HG02884 (cell line): ENCODE results near the gene SEMA6B.
"Not testable (repeated sequence)": the region's sequence is repeated elsewhere in the genome, so short reads cannot be mapped to it uniquely, and the experiment has no call there.

Experiments used
- ATAC-seq: cut with Tn5 transposase; IDR thresholded peaks from one replicate; pipeline ENCODE4 v1.9.1; 2021; ENCODE audit warnings: mild to moderate bottlenecking, moderate library complexity; ENCODE audit not compliant: unreplicated experiment

Gene SEMA6B

DNA sequence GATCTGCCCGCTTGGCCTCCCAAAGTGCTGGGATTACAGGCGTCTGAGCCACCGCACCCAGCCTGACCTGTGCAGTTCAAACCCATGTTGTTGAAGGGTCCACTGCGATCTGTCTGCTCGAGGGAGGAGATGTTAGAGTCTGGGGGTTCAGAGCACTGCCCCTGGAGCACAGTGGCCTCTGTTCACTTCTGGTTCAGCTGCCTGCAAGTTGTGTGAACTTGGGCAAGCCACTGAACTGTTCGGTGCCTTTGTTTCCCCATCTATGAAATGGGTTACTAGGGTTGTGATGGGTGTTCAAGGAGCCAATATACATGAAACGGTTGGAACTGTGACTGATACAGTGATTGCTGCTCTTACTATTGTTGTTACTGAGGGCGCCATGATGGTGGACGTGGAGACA, 26.1 kb downstream of the SEMA6B start:
- ATAC-seq = no peak

DNA sequence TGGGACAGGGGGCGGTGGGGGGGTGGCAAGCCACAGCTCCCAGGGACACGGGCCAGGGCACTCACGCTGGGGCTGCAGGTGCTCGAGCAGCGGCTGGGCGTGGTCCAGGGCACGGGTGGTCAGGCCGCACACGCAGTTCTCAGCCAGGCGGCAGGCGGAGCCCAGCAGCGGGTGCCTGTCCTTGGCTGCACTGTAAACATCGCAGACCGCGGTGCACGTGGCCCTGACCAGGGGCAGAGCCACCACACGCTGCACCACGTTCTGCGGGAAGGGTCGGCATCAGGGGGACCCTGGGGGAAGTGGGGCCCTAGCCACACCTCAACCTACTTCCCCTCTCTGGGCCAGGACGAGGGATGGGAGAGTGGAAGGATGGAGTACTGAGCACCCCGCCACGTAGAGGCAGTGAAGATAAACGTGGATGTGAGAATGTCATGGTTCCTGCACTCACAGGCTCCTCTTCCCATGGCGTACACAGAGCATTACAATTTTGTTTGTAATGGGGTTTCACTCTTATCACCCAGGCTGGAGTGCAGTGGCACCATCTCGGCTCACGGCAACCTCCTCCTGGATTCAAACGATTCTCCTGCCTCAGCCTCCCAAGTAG, 27.8 kb downstream of the SEMA6B start:
- ATAC-seq = no peak

DNA sequence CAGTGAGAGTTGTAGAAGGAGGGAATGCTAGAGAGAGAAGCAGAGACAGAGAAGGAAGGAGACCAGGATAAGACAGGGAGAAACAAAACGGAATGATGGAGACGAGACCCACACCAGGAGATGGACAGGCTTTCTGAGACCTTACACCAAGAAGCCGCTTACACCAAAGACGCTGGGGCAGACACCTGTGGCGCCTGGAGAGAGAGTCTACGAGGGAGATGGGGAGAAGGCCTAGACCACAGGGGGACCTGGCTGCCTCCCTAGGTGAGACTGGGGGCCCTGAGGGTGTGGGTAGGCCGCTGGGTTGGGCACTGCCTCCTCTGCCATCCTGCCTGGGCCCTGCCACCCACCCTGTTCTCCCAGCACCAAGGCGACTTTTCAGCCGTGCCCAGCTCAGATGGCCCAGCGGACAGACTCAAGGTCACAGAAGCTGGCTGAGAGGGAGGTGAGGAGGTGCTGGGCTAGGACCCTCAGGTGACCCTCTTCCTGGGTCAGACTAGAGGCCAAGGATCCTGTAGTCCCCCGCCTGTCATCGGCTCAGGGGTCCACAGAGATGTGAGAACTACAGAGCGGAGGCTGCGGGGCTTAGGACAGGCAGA, 29.5 kb downstream of the SEMA6B start:
- ATAC-seq = no peak

DNA sequence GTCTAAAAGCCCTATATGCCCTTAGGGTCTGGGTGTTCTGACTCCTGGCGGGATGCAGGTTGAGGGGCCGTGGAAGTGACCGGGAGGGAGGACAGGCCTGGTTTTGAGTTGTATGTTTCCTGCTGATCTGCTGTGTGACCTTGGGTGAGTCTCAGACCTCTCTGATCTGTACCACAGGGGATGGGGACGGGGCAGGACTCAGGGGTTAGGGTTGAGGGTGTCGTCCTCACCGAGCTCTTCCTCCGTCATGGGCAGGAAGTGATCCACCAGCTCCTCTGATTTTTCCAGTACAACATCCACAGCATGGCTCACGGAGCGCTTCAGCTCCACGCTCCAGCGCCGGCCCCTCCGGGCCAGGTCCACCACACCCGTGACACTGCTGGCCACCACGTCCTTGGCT, 30.6 kb downstream of the SEMA6B start:
- ATAC-seq = no peak

DNA sequence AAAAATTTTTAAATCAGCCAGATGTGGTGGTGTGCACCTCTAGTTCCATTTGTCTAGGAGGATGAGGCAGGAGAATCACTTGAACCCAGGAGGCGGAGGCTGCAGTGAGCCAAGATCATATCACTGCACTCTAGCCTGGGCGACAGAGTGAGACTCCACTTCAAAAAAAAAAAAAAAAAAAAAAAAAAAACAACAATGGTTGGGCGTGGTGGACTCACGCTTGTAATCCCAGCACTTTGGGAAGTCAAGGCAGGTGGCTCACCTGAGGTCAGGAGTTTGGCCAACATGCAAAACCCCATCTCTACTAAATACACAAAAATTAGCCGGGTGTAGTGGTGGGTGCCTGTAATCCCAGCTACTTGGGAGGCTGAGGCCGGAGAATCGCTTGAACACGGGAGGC, 32.1 kb downstream of the SEMA6B start:
- ATAC-seq = not testable (repeated sequence)

DNA sequence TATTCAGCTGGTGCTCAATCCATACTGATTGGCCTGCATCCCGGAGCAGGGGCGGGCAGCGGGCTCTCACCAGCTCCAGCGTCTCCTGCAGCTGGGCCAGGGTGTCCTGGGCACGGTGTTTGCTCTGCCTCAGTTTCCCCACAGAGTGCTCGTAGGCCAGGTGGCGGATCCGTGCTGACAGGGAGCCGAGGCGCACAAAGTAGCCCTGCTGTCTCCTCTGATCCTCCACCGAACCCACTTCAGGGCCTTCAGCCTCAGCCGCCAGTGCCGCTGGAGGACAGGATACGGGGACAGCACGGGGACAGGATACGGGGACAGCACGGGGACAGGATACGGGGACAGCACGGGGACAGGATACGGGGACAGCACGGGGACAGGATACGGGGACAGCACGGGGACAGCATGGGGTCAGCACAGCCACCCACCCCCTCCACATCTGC, 33.9 kb downstream of the SEMA6B start:
- no peak for ATAC-seq

DNA sequence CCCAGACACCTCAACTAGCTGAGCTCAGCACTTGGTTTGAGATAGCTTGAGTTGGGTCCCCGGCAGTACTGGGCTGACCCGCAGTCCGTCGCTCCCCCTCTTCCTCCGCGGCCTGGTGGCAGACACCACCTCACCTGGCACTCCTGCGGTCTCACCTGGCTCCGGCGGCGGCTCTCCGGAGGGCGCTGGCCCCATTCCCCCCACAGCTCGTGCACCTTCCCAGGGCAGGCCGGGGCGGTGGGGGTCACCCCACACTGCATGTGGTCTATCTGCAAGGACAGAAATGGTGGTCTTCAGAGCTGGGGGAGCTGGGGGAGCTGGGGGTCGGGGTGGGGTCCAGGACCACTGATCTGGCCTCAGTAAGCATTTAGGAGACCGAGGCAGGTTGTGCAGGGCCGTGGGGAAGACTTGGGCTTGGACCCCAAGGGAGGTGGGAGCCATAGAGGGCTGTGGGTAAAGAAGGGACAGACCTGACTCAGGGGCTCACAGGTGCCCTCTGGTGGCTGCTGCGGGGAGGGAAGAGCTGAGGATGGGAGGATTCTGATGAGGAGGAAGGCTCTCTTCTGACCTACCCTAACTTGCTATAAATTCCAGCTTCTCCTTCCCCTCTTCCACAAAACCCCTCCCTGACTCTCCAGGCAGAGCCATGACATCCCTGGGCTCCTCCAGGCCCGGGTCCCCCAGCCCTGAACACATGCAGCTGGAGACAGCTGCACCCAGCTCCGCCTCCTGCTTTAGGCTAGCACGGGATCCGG, 34.5 kb downstream of the SEMA6B start:
- no peak for ATAC-seq

DNA sequence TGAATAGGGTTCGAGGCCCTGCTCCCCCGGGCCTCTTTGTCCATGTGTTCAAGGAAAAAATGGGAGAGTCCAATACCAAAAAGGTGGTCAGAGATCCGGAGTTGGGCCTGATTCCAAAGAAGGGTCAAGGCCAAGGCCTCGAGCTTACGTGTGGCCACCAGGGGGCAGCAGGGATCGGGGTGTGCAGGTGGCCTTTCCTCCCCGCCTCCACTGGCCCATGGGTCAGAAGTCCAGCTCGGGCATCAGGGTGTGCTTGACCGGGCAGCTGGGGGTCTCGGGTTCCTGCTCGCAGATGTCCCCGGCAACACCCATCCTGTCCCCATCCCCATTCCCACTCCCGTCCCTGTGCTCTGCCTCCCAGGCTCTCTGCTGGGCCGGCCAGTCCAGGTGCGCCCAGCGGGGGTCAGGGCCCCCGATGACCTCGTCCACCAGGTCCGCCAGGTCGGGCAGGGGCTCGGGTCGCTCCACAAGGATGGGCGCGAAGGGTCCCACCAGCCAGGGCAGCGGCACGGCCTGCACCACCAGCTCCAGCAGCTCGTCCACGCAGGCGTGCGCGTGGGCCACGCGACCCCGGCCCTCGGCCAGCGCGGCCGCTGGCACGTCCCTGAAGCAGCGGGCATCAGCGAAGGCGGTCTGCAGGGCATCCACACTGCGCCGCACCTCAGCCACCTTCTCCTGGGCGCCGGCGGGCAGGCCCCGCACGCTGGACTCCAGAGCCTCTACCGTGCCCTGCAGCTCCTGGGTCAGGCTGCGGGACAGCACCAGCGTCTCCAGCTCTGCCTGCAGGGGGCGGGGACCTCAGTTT, 36.0 kb downstream of the SEMA6B start:
- ATAC-seq = no peak

DNA sequence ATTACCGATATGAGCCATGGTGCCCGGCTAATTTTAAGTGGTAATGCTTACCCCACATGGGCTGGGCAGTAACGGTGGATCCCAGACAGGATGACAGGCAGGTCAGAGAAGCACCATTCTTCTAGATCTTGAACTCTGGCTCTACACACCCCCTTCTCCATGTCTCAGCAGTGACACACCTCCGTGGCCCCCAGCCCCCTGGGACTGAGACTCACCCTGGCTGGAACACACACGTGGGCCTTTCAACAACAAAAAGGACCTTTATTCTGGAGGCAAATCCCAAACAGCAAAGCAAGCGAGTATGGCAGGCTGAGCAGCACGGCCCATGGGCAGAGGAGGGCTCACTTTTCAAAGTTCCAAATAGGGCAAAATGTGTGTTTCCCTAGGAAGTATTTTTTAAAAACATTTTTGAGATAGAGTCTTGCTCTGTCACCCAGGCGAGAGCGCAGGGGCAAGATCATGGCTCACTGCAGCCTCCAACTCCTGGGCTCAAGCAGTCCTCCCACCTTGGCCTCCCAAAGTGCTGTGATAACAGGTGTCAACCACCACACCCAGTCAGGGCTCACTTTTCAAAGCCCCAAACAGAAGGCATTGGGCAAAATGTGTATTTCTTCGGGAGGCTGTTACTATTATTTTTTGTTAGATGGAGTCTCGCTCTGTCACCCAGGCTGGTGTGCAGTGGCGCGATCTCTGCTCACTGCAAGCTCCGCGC, 37.0 kb downstream of the SEMA6B start:
- ATAC-seq = no peak

DNA sequence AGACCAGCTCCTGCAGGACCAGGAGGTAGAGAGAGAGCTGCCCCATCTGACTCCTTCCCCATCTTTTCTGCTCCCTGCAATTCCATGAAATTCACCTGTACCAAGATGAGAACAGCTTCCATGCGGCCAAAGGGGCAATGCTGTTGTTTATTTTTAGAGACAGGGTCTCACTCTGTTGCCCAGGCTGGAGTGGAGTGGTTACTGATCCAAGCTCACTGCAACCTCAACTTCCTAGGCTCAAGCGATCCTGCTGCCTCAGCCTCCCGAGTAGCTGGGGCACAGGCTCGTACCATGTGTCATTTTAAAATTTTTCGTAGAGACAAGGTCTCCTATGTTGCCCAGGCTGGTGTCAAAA, 37.6 kb downstream of the SEMA6B start:
- ATAC-seq = no peak

DNA sequence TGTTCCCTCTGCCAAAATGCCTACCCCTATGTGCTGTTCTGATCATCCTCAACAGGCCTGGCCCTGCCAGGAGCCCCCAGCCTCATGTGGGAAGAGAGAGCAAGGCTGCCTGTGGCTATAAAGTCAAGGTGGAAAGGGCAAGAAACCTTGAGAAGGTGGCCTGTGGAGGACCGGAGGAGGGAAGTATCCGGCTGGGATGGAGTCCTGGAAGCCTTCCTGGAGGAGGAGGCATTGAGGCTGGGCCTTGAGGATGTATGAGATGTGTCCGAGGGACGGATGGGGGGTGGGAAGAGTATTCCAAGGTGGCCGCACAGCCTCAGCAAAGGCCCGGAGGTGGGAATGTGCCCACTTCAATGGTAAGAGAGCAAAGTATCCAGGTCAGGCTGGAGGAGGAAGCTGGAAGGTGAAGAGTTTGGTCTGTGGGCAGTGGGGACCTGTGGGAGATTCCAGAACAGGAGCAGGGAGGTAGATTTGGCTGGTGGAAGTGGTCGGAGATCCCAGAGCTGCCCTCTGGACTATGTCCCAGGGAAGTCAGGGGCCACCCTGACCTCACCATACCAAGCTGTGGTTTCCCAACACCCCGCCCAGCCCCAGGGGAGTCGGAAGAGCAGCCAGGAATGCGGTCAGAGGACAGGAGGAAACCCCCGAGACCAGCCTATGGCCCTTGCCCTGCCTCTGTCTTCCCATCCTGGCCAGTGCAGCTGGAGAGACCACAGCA, 38.2 kb downstream of the SEMA6B start:
- no peak for ATAC-seq

DNA sequence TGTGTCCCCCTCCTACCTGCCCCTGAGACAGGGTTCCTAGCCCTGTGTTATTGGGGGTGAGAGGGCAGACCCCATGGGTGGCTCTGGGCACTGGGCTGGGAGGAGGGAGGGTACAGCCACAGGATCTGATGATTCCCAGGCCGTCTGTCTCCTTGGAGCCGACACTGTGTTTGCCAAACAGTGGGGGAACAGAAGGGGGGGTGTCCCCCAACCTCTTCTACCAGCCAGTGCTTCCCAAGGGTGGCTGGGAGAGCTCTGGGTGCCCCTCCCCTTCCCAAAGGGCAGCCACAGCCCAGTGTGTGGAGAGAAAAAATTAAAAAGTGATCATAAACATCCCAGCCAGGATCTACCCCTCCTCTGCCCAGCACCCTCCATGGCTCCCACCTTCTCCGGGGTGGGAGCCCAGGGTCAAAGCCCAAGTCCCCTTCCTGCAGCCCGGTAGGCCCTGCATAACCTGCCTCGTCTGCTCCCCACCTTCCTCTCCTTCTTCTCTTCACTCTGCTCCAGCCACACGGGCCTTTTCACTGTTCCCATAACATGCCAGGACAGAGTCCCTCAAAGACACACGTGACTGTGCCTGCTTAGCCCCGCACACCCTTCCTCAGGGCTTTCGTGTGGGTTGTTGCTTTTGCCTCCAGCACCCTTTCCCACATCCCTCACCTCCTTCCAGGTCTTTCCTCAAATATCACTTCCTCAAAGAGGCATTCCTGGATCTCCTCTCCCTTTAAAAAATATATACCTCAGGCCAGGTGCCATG, 39.8 kb downstream of the SEMA6B start:
- no peak for ATAC-seq

DNA sequence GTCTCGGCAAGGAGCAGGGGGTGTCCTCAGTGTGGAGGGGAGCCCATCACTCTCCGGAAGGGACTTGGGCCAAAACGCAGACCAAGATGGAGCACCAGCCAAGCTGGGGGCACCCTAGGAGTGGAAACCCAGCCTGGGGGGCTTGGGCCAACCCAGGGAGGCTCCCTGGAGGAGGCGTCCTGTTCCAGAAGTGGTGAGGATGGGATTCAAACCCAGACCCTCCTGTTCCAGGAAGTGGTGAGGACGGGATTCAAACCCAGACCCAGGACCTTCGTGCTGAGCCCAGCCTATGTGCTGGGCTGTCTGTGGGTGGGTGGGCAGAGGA, 40.4 kb downstream of the SEMA6B start:
- no peak for ATAC-seq

DNA sequence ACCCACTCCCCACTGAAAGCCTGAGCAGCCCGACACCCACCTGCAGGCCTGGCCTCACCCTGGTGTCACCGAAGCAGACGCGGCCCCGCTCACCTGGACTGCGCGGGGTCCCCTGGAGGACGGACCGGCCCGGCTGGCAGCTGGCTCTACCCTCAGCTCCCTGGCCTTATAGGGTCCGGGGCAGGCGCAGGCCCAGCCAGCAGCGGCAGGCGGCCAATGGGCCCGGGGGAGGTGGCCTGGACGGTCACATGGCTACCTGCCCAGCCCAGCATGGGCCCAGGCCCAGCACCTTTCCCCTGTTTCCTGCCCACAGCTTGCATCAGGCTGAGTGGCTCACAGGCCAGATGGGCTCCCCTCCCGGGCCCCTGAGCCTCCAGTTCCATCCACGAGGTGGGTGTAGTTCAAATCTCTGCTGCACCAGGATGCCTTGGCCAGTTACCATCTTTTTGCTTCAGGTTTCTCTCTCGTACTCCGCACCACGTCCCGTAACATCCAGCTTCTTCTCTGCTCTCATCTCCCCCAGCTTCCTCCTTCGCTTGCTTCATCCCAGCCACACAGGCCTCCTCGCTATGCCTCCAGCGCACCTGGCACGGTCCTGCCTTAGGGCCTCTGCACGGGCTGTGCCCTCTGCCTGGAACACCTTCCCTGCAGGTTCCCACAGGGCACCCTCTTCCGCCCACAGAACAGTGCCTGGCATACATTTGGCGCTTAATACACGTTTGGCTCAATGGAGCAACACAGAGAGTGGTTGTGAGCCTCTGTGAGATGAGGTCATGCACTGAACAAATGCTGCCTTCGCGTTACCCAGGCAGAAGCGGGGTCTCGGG, 40.9 kb downstream of the SEMA6B start, which contains the start of gene PLIN4:
Gene PLIN4, minus strand, starts transcription at position 142 of the 827 bp plus-strand sequence. CDS start 214 bp downstream, outside the sequence.
- no peak for ATAC-seq

DNA sequence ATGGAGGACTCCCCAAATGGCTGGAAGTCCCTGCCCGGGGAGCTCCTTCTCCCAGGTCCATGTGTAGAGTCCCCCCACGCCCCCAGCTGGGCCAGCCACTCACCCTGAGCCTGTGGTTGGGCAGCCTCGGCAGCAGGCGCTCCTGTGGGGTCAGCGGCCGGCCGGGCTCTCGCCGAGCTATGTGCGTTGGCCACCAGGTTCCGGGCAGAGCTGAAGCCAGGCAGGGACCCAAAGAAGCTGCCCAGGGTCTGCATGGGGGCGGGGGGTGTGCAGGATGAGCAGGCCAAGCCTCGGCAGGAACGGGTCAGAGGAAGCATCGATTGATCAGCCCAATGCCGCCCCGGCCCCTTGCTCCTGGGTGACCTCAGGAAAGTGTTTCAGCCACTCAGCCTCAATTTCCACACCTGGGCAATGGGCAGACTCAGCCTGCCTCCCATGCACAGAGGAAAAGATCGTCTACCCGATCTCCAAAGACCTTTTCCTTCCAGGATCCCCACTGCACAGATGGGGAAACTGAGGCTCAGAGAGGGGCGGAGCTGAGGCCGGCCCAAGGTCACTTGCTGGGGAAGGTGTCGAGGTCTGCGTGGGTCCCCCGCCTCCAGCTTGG, 41.9 kb downstream of the SEMA6B start:
- no peak for ATAC-seq

DNA sequence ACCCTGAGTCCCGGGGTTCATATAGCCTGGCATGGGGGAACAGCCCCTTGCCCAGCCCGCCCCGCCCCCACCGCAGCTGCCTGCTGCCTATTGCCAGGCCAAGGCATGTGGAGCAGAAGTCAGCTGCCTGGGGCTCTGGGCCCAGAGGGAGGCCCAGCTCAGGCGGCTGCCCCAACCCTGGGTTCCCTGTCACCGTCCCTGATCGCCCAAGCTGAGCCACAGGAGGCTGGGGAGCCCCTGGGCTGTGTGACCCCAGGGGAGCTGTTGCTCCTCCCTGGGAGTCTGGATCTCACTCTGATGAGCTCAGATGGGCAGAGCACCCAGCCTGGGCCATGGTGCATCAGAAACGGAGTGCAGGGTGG, 42.6 kb downstream of the SEMA6B start:
- ATAC-seq = no peak

DNA sequence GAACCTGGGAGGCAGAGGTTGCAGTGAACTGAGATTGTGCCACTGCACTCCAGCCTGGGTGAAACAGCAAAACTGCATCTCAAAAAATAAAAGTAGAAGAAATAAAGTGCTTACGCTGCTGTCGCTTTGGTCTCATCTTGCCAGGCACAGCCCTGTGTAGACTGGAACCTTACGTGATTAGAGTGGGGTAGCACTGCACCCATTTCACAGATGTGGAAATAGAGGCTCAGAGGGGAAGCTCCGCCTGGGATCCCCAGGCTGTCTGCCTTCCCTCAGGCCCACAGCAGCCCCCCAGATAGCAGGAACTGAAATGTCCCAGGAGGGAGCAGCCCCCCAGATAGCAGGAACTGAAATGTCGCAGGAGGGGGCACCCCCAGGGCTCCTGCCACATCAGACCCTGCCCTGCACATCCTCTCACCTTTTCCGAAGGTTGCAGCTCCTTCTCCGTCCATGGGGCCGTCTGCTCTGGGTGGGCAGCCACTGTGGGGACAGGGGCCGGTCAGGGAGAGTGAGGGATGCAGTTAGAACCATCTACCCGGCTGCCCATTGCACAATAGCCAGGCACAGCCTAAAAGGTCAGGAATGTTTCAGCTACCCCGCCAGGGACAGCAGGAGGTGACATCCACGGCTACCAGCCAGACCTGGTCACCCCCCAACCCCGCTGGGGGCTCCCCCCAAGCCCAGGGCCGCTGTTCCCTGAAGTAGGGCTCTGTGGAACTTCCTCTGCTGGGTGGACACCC, 43.1 kb downstream of the SEMA6B start:
- ATAC-seq = no peak

DNA sequence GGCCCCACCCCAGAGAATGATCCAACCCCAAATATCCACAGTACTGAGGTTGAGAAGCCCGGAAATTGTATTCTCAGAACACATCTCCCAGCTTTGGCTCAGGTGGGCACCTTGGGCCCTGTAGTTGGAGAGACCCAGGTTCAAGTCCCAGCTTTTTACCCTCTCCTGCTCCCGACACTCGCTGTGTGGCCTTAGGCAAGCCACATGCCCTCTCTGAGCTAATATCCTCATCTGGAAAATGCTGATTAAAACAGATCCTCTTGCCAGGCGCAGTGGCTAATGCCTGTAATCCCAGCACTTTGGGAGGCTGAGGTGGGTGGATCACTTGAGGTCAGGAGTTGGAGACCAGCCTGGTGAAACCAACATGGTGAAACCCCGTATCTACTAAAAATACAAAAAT, 43.8 kb downstream of the SEMA6B start:
- no peak for ATAC-seq
